Stomach (tissue), 9 donors: Measurements from ENCODE around the gene CNOT1. TPM values are rescaled to one million over a fixed set of nuclear protein-coding genes. Genes with fewer than 3 reads are reported as not detected.
A peak's percentile ranks its signal among the peaks of the same experiment; 100 is the strongest.

Experiments used
- DNase-seq, 2 donors: peaks; one replicate each; pipeline versions ENCODE4 v3.0.0 to v3.0.0-alpha.2; 2013 to 2019
- H3K27ac ChIP-seq, 5 donors: fragments of 200-600 bp in 4 of 5; sonication (generic) in 4 of 5; one replicate each; pipeline ENCODE4 v1.5.1; 2013 to 2019; ENCODE audit warnings: mild to moderate bottlenecking in 1 of 5, moderate library complexity in 1 of 5
- H3K27me3 ChIP-seq, 3 donors: fragments of 200-600 bp; sonication (generic); one replicate each; pipeline ENCODE4 v1.5.1; 2017 to 2019; ENCODE audit warnings: mixed run types in 1 of 3
- H3K36me3 ChIP-seq, 4 donors: fragments of 200-600 bp; sonication (generic); 1 replicate in 3 of 4; 2 replicates in 1 of 4; pipeline ENCODE4 v1.5.1; 2016 to 2019
- H3K4me1 ChIP-seq, 4 donors: fragments of 200-600 bp; sonication (generic); one replicate each; pipeline ENCODE4 v1.5.1; 2016 to 2019
- H3K4me3 ChIP-seq, 4 donors: fragments of 200-600 bp; sonication (generic) in 3 of 4; one replicate each; pipeline ENCODE4 v1.5.1; 2016 to 2019; ENCODE audit warnings: mild to moderate bottlenecking in 1 of 4
- H3K9me3 ChIP-seq, 4 donors: fragments of 200-600 bp; sonication (generic); one replicate each; pipeline ENCODE4 v1.5.1; 2016 to 2019
- CTCF ChIP-seq, 7 experiments: fragments of 450-650 bp in 4 of 7; fragments of 200-600 bp in 3 of 7; sonication (generic) in 3 of 7; IDR thresholded peaks; one replicate each; pipeline ENCODE4 v1.5.1; 2016 to 2019; ENCODE audit warnings: antibody characterized with exemption in 7 of 7, control low read depth in 2 of 7, mild to moderate bottlenecking in 1 of 7
- EP300 ChIP-seq: sonication (generic); formaldehyde crosslinking; IDR thresholded peaks from one replicate; pipeline ENCODE4 v1.6.1; 2017; ENCODE audit warnings: antibody characterized with exemption
- POLR2A ChIP-seq, 4 donors: fragments of 450-650 bp; IDR thresholded peaks; one replicate each; pipeline ENCODE4 v1.6.1; 2016; ENCODE audit warnings: antibody characterized with exemption in 4 of 4, control low read depth in 2 of 4, mild to moderate bottlenecking in 1 of 4, moderate library complexity in 1 of 4
- POLR2AphosphoS5 ChIP-seq, 3 donors: sonication (generic); formaldehyde crosslinking; IDR thresholded peaks; one replicate each; pipeline ENCODE4 v1.6.1; 2016; ENCODE audit warnings: antibody characterized with exemption in 3 of 3
- WGBS, 5 donors: extraction: QIAGEN DNeasy Blood & Tissue Kit in 3 of 5; methylation state at CpG; one replicate each; pipeline versions ENCODE4 v1.1.5 to v1.1.7; 2013 to 2018; 5-methylcytosine and 5-hydroxymethylcytosine counted together
- intact Hi-C: fragments of 100-400 bp; cut with DNase I; formaldehyde crosslinking; loops from one replicate; pipeline ENCODE4 v1.15.1; 2023; ENCODE audit warnings: low total_unique reads
- polyA plus RNA-seq, 3 donors: library from polyadenylated mRNA; stranded (reverse); fragments of 200-250 nt; gene quantifications; one replicate each; pipeline ENCODE4 v1.2.3, GENCODE V29; 2013
- total RNA-seq, 5 donors: library from RNA; depleted of rRNA; stranded (reverse); fragments of >200 nt; gene quantifications; one replicate each; pipeline versions ENCODE4 v1.1.0 to v1.2.3, GENCODE V29; 2014 to 2016
- donor health status: healthy with polysubstance abuse.
- donor health status: Bipolar disorder and iron deficiency.
- donor health status: healthy.

Gene CNOT1
- total and polyA plus RNA-seq, 8 donors: 39.9 to 282 (median 136) TPM

GRCh38 chr16:58497468-58497867 lies 132.2 kb downstream of the CNOT1 start:
- no peak overlapping the region for H3K27ac ChIP-seq
- no peaks in the 10 kb centered on the region for H3K9me3 ChIP-seq
- DNase-seq: no peak
- TF ChIP-seq POLR2A (IDR thresholded peaks at IDR 0.05) (no peak), POLR2AphosphoS5 (IDR thresholded peaks at IDR 0.05) (no peak), EP300 (no peak), CTCF (IDR thresholded peaks at IDR 0.05) (no peak)
- H3K36me3 ChIP-seq: no peaks in the 10 kb centered on the region
- intact Hi-C loops: no loop called here
- peaks cover 19 to 29% (median 24%) of the 10 kb centered on the region in 4 donors for H3K4me1 ChIP-seq
- peaks cover 0 to 56% (median 28%) of the 10 kb centered on the region in 3 donors for H3K27me3 ChIP-seq
- no peak overlapping the region for H3K4me3 ChIP-seq
- WGBS, 5 donors: 78 to 86% (median 79%) methylated on average over 2 of the region's 2 CpGs

GRCh38 chr16:58495521-58496331 lies 133.9 kb downstream of the CNOT1 start:
- no peak for TF ChIP-seq POLR2A (IDR thresholded peaks at IDR 0.05)

DNA sequence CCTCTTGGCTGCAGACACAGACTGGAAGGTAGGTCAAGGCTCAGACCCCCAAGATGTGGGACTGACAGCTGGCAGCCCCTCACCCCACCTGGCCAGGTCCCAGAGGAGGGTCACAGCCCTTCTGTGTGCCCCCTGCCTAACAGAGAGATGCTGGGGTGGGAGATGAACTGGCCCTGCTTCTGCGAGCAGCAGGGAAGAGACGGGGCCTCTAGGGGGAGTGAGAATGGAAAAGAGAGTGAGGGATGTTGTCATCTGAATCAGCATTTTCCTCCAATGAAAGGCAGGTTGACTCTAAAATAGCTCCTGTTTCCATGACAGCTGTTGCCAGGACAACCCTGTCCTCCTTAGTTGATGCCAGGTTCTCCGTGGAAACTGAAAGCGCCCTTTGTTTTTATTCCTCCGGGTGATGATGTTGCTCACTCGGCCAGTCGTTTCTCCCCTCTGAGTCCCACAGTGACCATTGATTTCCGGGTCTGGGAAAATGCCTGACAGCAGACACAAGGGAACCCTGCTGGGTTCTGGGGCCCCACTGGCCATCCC lies 134.6 kb downstream of the CNOT1 start:
- WGBS, 5 donors: 1 to 7% (median 3%) methylated on average over 8 of the region's 8 CpGs

More at GRCh38 chr16:58495521-58496331, 133.9 kb downstream of the CNOT1 start:
- H3K9me3 ChIP-seq: no peaks in the 10 kb centered on the region
- WGBS, 5 donors: 57 to 72% (median 64%) methylated on average over 18 to 24 of the region's 24 CpGs
- peaks cover 0 to 38% (median 11%) of the 10 kb centered on the region in 3 donors for H3K27me3 ChIP-seq
- H3K27ac ChIP-seq: peak overlapping the region in 4 of 5 donors; percentile 38 to 64 (median 54)
- H3K4me1 ChIP-seq: peaks cover 8 to 19% (median 12%) of the 10 kb centered on the region in 4 donors
- H3K4me3 ChIP-seq: no peak overlapping the region
- intact Hi-C loops: no loop called here
- peak in 1 of 2 donors; percentile 53 for DNase-seq
- H3K36me3 ChIP-seq: no peaks in the 10 kb centered on the region

GRCh38 chr16:58493756-58494431 lies 135.7 kb downstream of the CNOT1 start:
- Histone ChIP-seq H3K4me3 (no peak overlapping the region), H3K9me3 (no peaks in the 10 kb centered on the region), H3K27me3 (peaks cover 0 to 21% (median 0%) of the 10 kb centered on the region in 3 donors), H3K4me1 (peaks cover 0 to 7% (median 2%) of the 10 kb centered on the region in 4 donors), H3K36me3 (no peaks in the 10 kb centered on the region), H3K27ac (no peak overlapping the region)
- no peak for TF ChIP-seq POLR2A (IDR thresholded peaks at IDR 0.05)
- TF ChIP-seq EP300: no peak
- no peak for TF ChIP-seq CTCF (IDR thresholded peaks at IDR 0.05)
- WGBS, 5 donors: 72 to 83% (median 77%) methylated on average over 15 to 20 of the region's 20 CpGs
- DNase-seq: no peak
- intact Hi-C loops: no loop called here

More for the DNA sequence above, 134.6 kb downstream of the CNOT1 start:
- Histone ChIP-seq H3K27me3 (peaks cover 0 to 31% (median 5%) of the 10 kb centered on the region in 3 donors), H3K9me3 (no peaks in the 10 kb centered on the region), H3K36me3 (no peaks in the 10 kb centered on the region), H3K4me3 (no peak overlapping the region), H3K4me1 (peaks cover 2 to 13% (median 6%) of the 10 kb centered on the region in 4 donors), H3K27ac (peak overlapping the region in 4 of 5 donors; percentile 38 to 64 (median 54))
- intact Hi-C loops: no loop called here
- peak; percentile 57 to 96 for DNase-seq
- TF ChIP-seq POLR2AphosphoS5 (IDR thresholded peaks at IDR 0.05) (no peak), CTCF (IDR thresholded peaks at IDR 0.05) (peak in 3 of 7 experiments; percentile 11 to 22 (median 20))
